HEK293 (cell line): ENCODE results near the gene PNPLA2.

Source experiments
- CTCF ChIA-PET: fragments of 350-600 bp; formaldehyde crosslinking; extraction: SDS; loops from one replicate; lab custom pipeline; 2021; ENCODE audit warnings: antibody characterized with exemption; lab: Yijun Ruan, JAX
- POLR2A ChIA-PET: fragments of 300-600 bp; formaldehyde crosslinking; extraction: SDS; loops from one replicate; lab custom pipeline; 2020; ENCODE audit warnings: antibody characterized with exemption, inconsistent platforms; lab: Yijun Ruan, JAX
- H3K27ac ChIP-seq: fragments of 200-500 bp; sonication (Bioruptor generic); 2 replicates; pipeline ENCODE4 v1.5.1; 2014; ENCODE audit warnings: low read depth, low read length, control low read depth, inconsistent platforms; ENCODE audit errors: extremely low read depth
- H3K36me3 ChIP-seq, 2 experiments: fragments of 200-500 bp in 1 of 2; sonication (Bioruptor generic) in 1 of 2; 1 replicate in 1 of 2; 2 replicates in 1 of 2; pipeline ENCODE4 v1.5.1; 2014 to 2017; ENCODE audit warnings: inconsistent platforms in 2 of 2, low read length in 2 of 2; ENCODE audit not compliant: control insufficient read depth in 2 of 2, insufficient read depth in 1 of 2
- H3K4me1 ChIP-seq: fragments of 200-500 bp; sonication (Bioruptor generic); 2 replicates; pipeline ENCODE4 v1.5.1; 2014; ENCODE audit warnings: mild to moderate bottlenecking, low read length, inconsistent platforms; ENCODE audit not compliant: control insufficient read depth, insufficient read depth
- H3K4me3 ChIP-seq: 2 replicates; pipeline ENCODE4 v1.5.1; 2011; ENCODE audit warnings: low read depth, mild to moderate bottlenecking, control low read depth, low read length, moderate library complexity
- H3K9me3 ChIP-seq: fragments of 200-500 bp; sonication (Bioruptor generic); 2 replicates; pipeline ENCODE4 v1.5.1; 2014; ENCODE audit warnings: low read depth, low read length, inconsistent platforms; ENCODE audit not compliant: control insufficient read depth, insufficient read depth
- GLIS1 ChIP-seq: fragments of 450-650 bp; formaldehyde crosslinking; IDR thresholded peaks from 2 replicates; pipeline ENCODE4 v1.5.1; 2016; ENCODE audit warnings: missing biosample characterization, missing genetic modification characterization
- HOXC10 ChIP-seq: sonication (generic); formaldehyde crosslinking; IDR thresholded peaks from 2 replicates; pipeline ENCODE4 v1.8.1; 2023; ENCODE audit warnings: mild to moderate bottlenecking, missing genetic modification reagents
- INSM2 ChIP-seq: fragments of 450-650 bp; formaldehyde crosslinking; IDR thresholded peaks from 2 replicates; pipeline ENCODE4 v1.5.1; 2016; ENCODE audit warnings: missing biosample characterization, missing genetic modification characterization
- KLF1 ChIP-seq: fragments of 450-650 bp; formaldehyde crosslinking; IDR thresholded peaks from 2 replicates; pipeline ENCODE4 v1.5.1; 2016; ENCODE audit warnings: missing biosample characterization, missing genetic modification characterization
- KLF9 ChIP-seq: fragments of 450-650 bp; formaldehyde crosslinking; IDR thresholded peaks from 2 replicates; pipeline ENCODE4 v1.5.1; 2016; ENCODE audit warnings: missing biosample characterization, missing genetic modification characterization, low read depth
- WT1 ChIP-seq: fragments of 450-650 bp; formaldehyde crosslinking; IDR thresholded peaks from 2 replicates; pipeline ENCODE4 v1.5.1; 2016; ENCODE audit warnings: missing biosample characterization, missing genetic modification characterization
- ZNF221 ChIP-seq: fragments of 450-650 bp; formaldehyde crosslinking; IDR thresholded peaks from 2 replicates; pipeline ENCODE4 v1.5.1; 2017; ENCODE audit warnings: missing biosample characterization, missing genetic modification characterization, borderline replicate concordance
- ZNF248 ChIP-seq: fragments of 450-650 bp; formaldehyde crosslinking; IDR thresholded peaks from 2 replicates; pipeline ENCODE4 v1.5.1; 2017; ENCODE audit warnings: missing biosample characterization, missing genetic modification characterization
- ZNF404 ChIP-seq: fragments of 450-650 bp; formaldehyde crosslinking; IDR thresholded peaks from 2 replicates; pipeline ENCODE4 v1.5.1; 2017; ENCODE audit warnings: missing biosample characterization, missing genetic modification characterization
- ZNF580 ChIP-seq: fragments of 450-650 bp; formaldehyde crosslinking; IDR thresholded peaks from 2 replicates; pipeline ENCODE4 v1.5.1; 2016; ENCODE audit warnings: missing biosample characterization, missing genetic modification characterization
- ZNF639 ChIP-seq: fragments of 450-650 bp; formaldehyde crosslinking; IDR thresholded peaks from 2 replicates; pipeline ENCODE4 v1.5.1; 2016; ENCODE audit warnings: missing biosample characterization, missing genetic modification characterization
- ZNF768 ChIP-seq: fragments of 450-650 bp; formaldehyde crosslinking; IDR thresholded peaks from 2 replicates; pipeline ENCODE4 v1.5.1; 2018; ENCODE audit warnings: missing biosample characterization, mild to moderate bottlenecking, missing genetic modification characterization
- ZSCAN23 ChIP-seq: fragments of 450-650 bp; formaldehyde crosslinking; IDR thresholded peaks from 2 replicates; pipeline ENCODE4 v1.5.1; 2016; ENCODE audit warnings: missing biosample characterization, missing genetic modification characterization
- ZSCAN5A ChIP-seq: fragments of 450-650 bp; formaldehyde crosslinking; IDR thresholded peaks from 2 replicates; pipeline ENCODE4 v1.5.1; 2016; ENCODE audit warnings: missing biosample characterization, missing genetic modification characterization
- TF ChIP-seq, protein P1 (sequence below): fragments of 450-650 bp; formaldehyde crosslinking; IDR thresholded peaks from 2 replicates; pipeline ENCODE4 v1.5.1; 2016; ENCODE audit warnings: missing biosample characterization, missing genetic modification characterization
- TF ChIP-seq, protein P2 (sequence below): fragments of 450-650 bp; formaldehyde crosslinking; IDR thresholded peaks from 2 replicates; pipeline ENCODE4 v1.5.1; 2016; ENCODE audit warnings: missing biosample characterization, missing genetic modification characterization, borderline replicate concordance

PNPLA2 gene

DNA sequence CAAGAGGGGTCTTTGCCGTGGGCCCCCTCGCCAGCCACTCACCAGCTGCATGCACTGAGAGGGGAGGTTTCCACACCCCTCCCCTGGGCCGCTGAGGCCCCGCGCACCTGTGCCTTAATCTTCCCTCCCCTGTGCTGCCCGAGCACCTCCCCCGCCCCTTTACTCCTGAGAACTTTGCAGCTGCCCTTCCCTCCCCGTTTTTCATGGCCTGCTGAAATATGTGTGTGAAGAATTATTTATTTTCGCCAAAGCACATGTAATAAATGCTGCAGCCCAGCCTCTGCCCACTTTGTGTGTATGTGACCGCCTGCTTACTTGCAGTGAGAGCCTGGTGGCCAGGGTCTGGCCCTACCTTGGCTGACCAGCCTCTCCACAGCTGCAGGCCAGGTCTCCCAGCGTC is 6.2 kb downstream of the PNPLA2 start:
- ChIA-PET CTCF (no interaction called here), POLR2A (interaction anchor here (0.7 kb wide), 1 partner anchor 9 kb away, joined by 4 read pairs; no protein-coding TSS in a partner anchor)
- H3K27ac ChIP-seq = no peak overlapping the region
- H3K4me3 ChIP-seq = no peak overlapping the region
- peak; percentile 12; the same call in 1 of the 2 replicates for TF ChIP-seq WT1
- TF ChIP-seq ZNF580 (tag by site-specific recombination) = no peak
- no peak for TF ChIP-seq ZNF768
- TF ChIP-seq ZNF221 (tag by site-specific recombination) = no peak
- H3K4me1 ChIP-seq = 0 out of 2 replicates have a peak, but pooled peaks cover 3% of the 10 kb centered on the region
- no peaks in the 10 kb centered on the region for H3K9me3 ChIP-seq
- H3K36me3 ChIP-seq = peaks cover 0 to 49% of the 10 kb centered on the region in 2 experiments; a peak in 2 of 3 replicates

GRCh38 chr11:825366-826226 is 6.9 kb downstream of the PNPLA2 start:
- TF ChIP-seq GLIS1 (tag by site-specific recombination) (peak; percentile 56), KLF1 (tag by site-specific recombination) (peak; percentile 76)
- TF ChIP-seq, protein P1, sequence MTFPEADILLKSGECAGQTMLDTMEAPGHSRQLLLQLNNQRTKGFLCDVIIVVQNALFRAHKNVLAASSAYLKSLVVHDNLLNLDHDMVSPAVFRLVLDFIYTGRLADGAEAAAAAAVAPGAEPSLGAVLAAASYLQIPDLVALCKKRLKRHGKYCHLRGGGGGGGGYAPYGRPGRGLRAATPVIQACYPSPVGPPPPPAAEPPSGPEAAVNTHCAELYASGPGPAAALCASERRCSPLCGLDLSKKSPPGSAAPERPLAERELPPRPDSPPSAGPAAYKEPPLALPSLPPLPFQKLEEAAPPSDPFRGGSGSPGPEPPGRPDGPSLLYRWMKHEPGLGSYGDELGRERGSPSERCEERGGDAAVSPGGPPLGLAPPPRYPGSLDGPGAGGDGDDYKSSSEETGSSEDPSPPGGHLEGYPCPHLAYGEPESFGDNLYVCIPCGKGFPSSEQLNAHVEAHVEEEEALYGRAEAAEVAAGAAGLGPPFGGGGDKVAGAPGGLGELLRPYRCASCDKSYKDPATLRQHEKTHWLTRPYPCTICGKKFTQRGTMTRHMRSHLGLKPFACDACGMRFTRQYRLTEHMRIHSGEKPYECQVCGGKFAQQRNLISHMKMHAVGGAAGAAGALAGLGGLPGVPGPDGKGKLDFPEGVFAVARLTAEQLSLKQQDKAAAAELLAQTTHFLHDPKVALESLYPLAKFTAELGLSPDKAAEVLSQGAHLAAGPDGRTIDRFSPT (tag by site-specific recombination) = no peak
- TF ChIP-seq, protein P2, sequence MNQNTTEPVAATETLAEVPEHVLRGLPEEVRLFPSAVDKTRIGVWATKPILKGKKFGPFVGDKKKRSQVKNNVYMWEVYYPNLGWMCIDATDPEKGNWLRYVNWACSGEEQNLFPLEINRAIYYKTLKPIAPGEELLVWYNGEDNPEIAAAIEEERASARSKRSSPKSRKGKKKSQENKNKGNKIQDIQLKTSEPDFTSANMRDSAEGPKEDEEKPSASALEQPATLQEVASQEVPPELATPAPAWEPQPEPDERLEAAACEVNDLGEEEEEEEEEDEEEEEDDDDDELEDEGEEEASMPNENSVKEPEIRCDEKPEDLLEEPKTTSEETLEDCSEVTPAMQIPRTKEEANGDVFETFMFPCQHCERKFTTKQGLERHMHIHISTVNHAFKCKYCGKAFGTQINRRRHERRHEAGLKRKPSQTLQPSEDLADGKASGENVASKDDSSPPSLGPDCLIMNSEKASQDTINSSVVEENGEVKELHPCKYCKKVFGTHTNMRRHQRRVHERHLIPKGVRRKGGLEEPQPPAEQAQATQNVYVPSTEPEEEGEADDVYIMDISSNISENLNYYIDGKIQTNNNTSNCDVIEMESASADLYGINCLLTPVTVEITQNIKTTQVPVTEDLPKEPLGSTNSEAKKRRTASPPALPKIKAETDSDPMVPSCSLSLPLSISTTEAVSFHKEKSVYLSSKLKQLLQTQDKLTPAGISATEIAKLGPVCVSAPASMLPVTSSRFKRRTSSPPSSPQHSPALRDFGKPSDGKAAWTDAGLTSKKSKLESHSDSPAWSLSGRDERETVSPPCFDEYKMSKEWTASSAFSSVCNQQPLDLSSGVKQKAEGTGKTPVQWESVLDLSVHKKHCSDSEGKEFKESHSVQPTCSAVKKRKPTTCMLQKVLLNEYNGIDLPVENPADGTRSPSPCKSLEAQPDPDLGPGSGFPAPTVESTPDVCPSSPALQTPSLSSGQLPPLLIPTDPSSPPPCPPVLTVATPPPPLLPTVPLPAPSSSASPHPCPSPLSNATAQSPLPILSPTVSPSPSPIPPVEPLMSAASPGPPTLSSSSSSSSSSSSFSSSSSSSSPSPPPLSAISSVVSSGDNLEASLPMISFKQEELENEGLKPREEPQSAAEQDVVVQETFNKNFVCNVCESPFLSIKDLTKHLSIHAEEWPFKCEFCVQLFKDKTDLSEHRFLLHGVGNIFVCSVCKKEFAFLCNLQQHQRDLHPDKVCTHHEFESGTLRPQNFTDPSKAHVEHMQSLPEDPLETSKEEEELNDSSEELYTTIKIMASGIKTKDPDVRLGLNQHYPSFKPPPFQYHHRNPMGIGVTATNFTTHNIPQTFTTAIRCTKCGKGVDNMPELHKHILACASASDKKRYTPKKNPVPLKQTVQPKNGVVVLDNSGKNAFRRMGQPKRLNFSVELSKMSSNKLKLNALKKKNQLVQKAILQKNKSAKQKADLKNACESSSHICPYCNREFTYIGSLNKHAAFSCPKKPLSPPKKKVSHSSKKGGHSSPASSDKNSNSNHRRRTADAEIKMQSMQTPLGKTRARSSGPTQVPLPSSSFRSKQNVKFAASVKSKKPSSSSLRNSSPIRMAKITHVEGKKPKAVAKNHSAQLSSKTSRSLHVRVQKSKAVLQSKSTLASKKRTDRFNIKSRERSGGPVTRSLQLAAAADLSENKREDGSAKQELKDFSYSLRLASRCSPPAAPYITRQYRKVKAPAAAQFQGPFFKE (tag by site-specific recombination) = no peak
- POLR2A ChIA-PET = interaction anchor here (0.6 to 1.0 kb wide), 4 partner anchors 8 to 18 kb away, joined by 3 to 6 read pairs (median 4); partner anchors contain the start of gene TSPAN4
- Histone ChIP-seq H3K9me3 (no peaks in the 10 kb centered on the region), H3K4me1 (no peaks in the 10 kb centered on the region), H3K36me3 (peaks cover 0 to 49% of the 10 kb centered on the region in 2 experiments; a peak in 2 of 3 replicates), H3K27ac (no peak overlapping the region), H3K4me3 (no peak overlapping the region)
- CTCF ChIA-PET = no interaction called here

- Histone ChIP-seq H3K4me3 (no peak overlapping the region), H3K9me3 (no peaks in the 10 kb centered on the region), H3K36me3 (peaks cover 0 to 44% of the 10 kb centered on the region in 2 experiments; a peak in 2 of 3 replicates), H3K4me1 (no peaks in the 10 kb centered on the region), H3K27ac (no peak overlapping the region)
- ChIA-PET CTCF (no interaction called here), POLR2A (interaction anchor here (0.6 to 1.0 kb wide), 3 partner anchors 9 to 17 kb away, joined by 3 to 6 read pairs (median 4); partner anchors contain the start of gene TSPAN4)
- no peak for TF ChIP-seq ZNF404 (tag by site-specific recombination)
- no peak for TF ChIP-seq KLF9
- no peak for TF ChIP-seq INSM2 (tag by site-specific recombination)
- TF ChIP-seq ZNF639 (tag by site-specific recombination) = no peak
- no peak for TF ChIP-seq ZNF248 (tag by site-specific recombination)
- no peak for TF ChIP-seq ZSCAN5A (tag by site-specific recombination)
- no peak for TF ChIP-seq HOXC10
- TF ChIP-seq ZSCAN23 (tag by site-specific recombination) = no peak
These were observed 7.5 kb downstream of the PNPLA2 start for GRCh38 chr11:826227-826621.
